A549 (cell line): ENCODE measurements around the gene FBXL13. TPM values are rescaled to one million over a fixed set of nuclear protein-coding genes. Genes with fewer than 3 reads are reported as not detected.
A peak's percentile ranks its signal among the peaks of the same experiment; 100 is the strongest.

ENCODE experiments used
- ATAC-seq, 2 experiments: fragments of 200-7000 bp in 1 of 2; fragments of >200 bp in 1 of 2; cut with Nextera tagmentation in 1 of 2; cut with Tn5 transposase in 1 of 2; 3 replicates each; pipeline versions ENCODE4 v1.8.0 to v1.9.1; 2018 to 2020; ENCODE audit warnings: mild to moderate bottlenecking in 1 of 2, moderate library complexity in 1 of 2
- CTCF ChIA-PET: fragments of 300-600 bp; sonication (Branson Sonifier 250); formaldehyde crosslinking; extraction: SDS; loops from one replicate; lab custom pipeline; 2021; ENCODE audit warnings: antibody characterized with exemption, inconsistent platforms; lab: Yijun Ruan, JAX
- POLR2A ChIA-PET: fragments of 350-600 bp; formaldehyde crosslinking; extraction: SDS; loops from one replicate; lab custom pipeline; 2021; ENCODE audit warnings: antibody characterized with exemption, inconsistent platforms; lab: Yijun Ruan, JAX
- DNase-seq, 2 experiments: peaks; one replicate each; pipeline versions ENCODE4 v3.0.0 to v3.0.0-alpha.2; 2011 to 2016; ENCODE audit warnings: low read depth in 1 of 2, low spot score in 1 of 2
- FAIRE-seq: peaks from 2 replicates; lab custom pipeline; 2011; peaks lifted over from hg19 to GRCh38; lab: Jason Lieb, UNC
- H3K27ac ChIP-seq, 2 experiments: fragments of >200 bp; sonication (Bioruptor Twin); formaldehyde crosslinking; 3 replicates each; pipeline ENCODE4 v1.5.1; 2016 to 2017
- H3K4me1 ChIP-seq: fragments of >200 bp; sonication (Bioruptor Twin); formaldehyde crosslinking; 3 replicates; pipeline ENCODE4 v1.6.1; 2016
- H3K4me2 ChIP-seq: fragments of >200 bp; sonication (Bioruptor Twin); formaldehyde crosslinking; 3 replicates; pipeline ENCODE4 v1.6.1; 2016
- H3K4me3 ChIP-seq: fragments of >200 bp; sonication (Bioruptor Twin); formaldehyde crosslinking; 3 replicates; pipeline ENCODE4 v1.5.1; 2016
- H3K9me3 ChIP-seq: fragments of >200 bp; sonication (Bioruptor Twin); formaldehyde crosslinking; 3 replicates; pipeline ENCODE4 v1.6.1; 2016
- ATOH8 ChIP-seq: fragments of 250-450 bp; sonication (Bioruptor Pico); IDR thresholded peaks from 2 replicates; pipeline ENCODE4 v1.5.0; 2020; ENCODE audit warnings: low read depth, mild to moderate bottlenecking, moderate library complexity
- BHLHE40 ChIP-seq: IDR thresholded peaks from 2 replicates; pipeline ENCODE4 v1.6.1; 2012; ENCODE audit warnings: low read depth, low read length, inconsistent platforms
- CEBPB ChIP-seq, 2 experiments: fragments of >200 bp in 1 of 2; sonication (Bioruptor Twin) in 1 of 2; formaldehyde crosslinking in 1 of 2; IDR thresholded peaks; 2 replicates each; pipeline ENCODE4 v1.6.1; 2012 to 2016
- ELK1 ChIP-seq: fragments of 150-350 bp; IDR thresholded peaks from 2 replicates; pipeline ENCODE4 v1.6.1; 2014; ENCODE audit warnings: low read depth, mild to moderate bottlenecking, low read length
- ESRRA ChIP-seq: fragments of 150-350 bp; IDR thresholded peaks from 2 replicates; pipeline ENCODE4 v1.6.1; 2014; ENCODE audit warnings: mild to moderate bottlenecking, low read length, borderline replicate concordance
- FOSL2 ChIP-seq, 2 experiments: fragments of 450-650 bp in 1 of 2; fragments of >200 bp in 1 of 2; sonication (Bioruptor Twin) in 1 of 2; formaldehyde crosslinking; IDR thresholded peaks; 2 replicates each; pipeline versions ENCODE4 v1.5.0 to v1.6.1; 2016 to 2020; ENCODE audit warnings: mild to moderate bottlenecking in 1 of 2, moderate library complexity in 1 of 2
- FOXS1 ChIP-seq: fragments of 250-450 bp; sonication (Bioruptor Pico); IDR thresholded peaks from 2 replicates; pipeline ENCODE4 v1.5.0; 2020; ENCODE audit warnings: mild to moderate bottlenecking, moderate library complexity
- GATA3 ChIP-seq: IDR thresholded peaks from 2 replicates; pipeline ENCODE4 v1.6.1; 2012; ENCODE audit warnings: borderline replicate concordance
- HDAC2 ChIP-seq: fragments of 200-600 bp; sonication (generic); IDR thresholded peaks from 2 replicates; pipeline ENCODE4 v1.6.1; 2016
- HES2 ChIP-seq: fragments of >200 bp; sonication (Bioruptor Twin); formaldehyde crosslinking; IDR thresholded peaks from 2 replicates; pipeline ENCODE4 v1.6.1; 2016
- HEYL ChIP-seq: fragments of 250-450 bp; sonication (Bioruptor Pico); IDR thresholded peaks from 2 replicates; pipeline ENCODE4 v1.8.0; 2021; ENCODE audit warnings: mild to moderate bottlenecking, moderate library complexity
- HMGXB4 ChIP-seq: fragments of 250-450 bp; sonication (Bioruptor Pico); IDR thresholded peaks from 2 replicates; pipeline ENCODE4 v1.5.0; 2021; ENCODE audit warnings: mild to moderate bottlenecking, moderate library complexity, borderline replicate concordance
- HOXB13 ChIP-seq: fragments of 250-450 bp; sonication (Bioruptor Pico); IDR thresholded peaks from 2 replicates; pipeline ENCODE4 v1.5.0; 2020; ENCODE audit warnings: low read depth, mild to moderate bottlenecking, moderate library complexity
- HOXB5 ChIP-seq: fragments of 250-450 bp; sonication (Bioruptor Pico); IDR thresholded peaks from 2 replicates; pipeline ENCODE4 v1.5.0; 2020; ENCODE audit warnings: mild to moderate bottlenecking, moderate library complexity
- KDM1A ChIP-seq: fragments of 200-600 bp; sonication (generic); IDR thresholded peaks from 2 replicates; pipeline ENCODE4 v1.6.1; 2016; ENCODE audit warnings: low read depth, mild to moderate bottlenecking
- MAZ ChIP-seq: fragments of 150-350 bp; IDR thresholded peaks from 2 replicates; pipeline ENCODE4 v1.6.1; 2014; ENCODE audit warnings: antibody characterized with exemption, low read depth, low read length, borderline replicate concordance
- MYC ChIP-seq: IDR thresholded peaks from 2 replicates; pipeline ENCODE4 v1.6.1; 2012; ENCODE audit warnings: mild to moderate bottlenecking, inconsistent platforms, low read length, improper control_type of control experiment, borderline replicate concordance
- POLR2A ChIP-seq: IDR thresholded peaks from 2 replicates; pipeline ENCODE4 v1.6.1; 2012; ENCODE audit warnings: mild to moderate bottlenecking, low read length
- RAD21 ChIP-seq, 2 experiments: fragments of >200 bp in 1 of 2; sonication (Bioruptor Twin) in 1 of 2; formaldehyde crosslinking in 1 of 2; IDR thresholded peaks in 1 of 2; conservative IDR thresholded peaks in 1 of 2; 2 replicates in 1 of 2; 3 replicates in 1 of 2; pipeline ENCODE4 v1.6.1; 2012 to 2018; ENCODE audit warnings: inconsistent platforms in 1 of 2
- RCOR1 ChIP-seq: fragments of 150-350 bp; IDR thresholded peaks from 2 replicates; pipeline ENCODE4 v1.6.1; 2014; ENCODE audit warnings: antibody characterized with exemption, low read length, low read depth
- REST ChIP-seq: fragments of 200-600 bp; sonication (generic); IDR thresholded peaks from 2 replicates; pipeline ENCODE4 v1.6.1; 2016; ENCODE audit warnings: antibody characterized with exemption, mild to moderate bottlenecking, moderate library complexity
- RFX5 ChIP-seq: fragments of 450-650 bp; IDR thresholded peaks from 2 replicates; pipeline ENCODE4 v1.7.1; 2014; ENCODE audit warnings: antibody characterized with exemption, mild to moderate bottlenecking, moderate library complexity
- ZNF302 ChIP-seq: fragments of 250-450 bp; sonication (Bioruptor Pico); IDR thresholded peaks from 2 replicates; pipeline ENCODE4 v1.9.0; 2021; ENCODE audit warnings: inconsistent platforms, mild to moderate bottlenecking, moderate library complexity
- WGBS: methylation state at CpG from one replicate; pipeline ENCODE4 v1.1.6; 2017; ENCODE audit errors: missing lambda C conversion rate; 5-methylcytosine and 5-hydroxymethylcytosine counted together
- polyA plus RNA-seq, 4 experiments: library from polyadenylated mRNA; depleted of rRNA in 3 of 4; stranded (reverse); fragments of >200 nt; fragmentation: RNase III in 1 of 4; extraction: RNeasy Plus Mini Kit Qiagen cat#74134 plus additional on column Dnase treatment in 1 of 4; gene quantifications; 2 replicates in 3 of 4; 3 replicates in 1 of 4; pipeline ENCODE4 v1.2.3, GENCODE V29; 2011 to 2017

The FBXL13 gene
- polyA plus RNA-seq, 2 of the 4 experiments (the other 2 are of a cell fraction), result 0.45 to 0.70 TPM

GRCh38 chr7:103123529-103123928, 48.9 kb upstream of the FBXL13 start:
- Histone ChIP-seq H3K4me2 (no peak overlapping the region), H3K27ac (peak overlapping the region in 1 of 2 experiments; percentile 42; a peak in 2 of 6 replicates), H3K4me1 (peaks cover 17% of the 10 kb centered on the region), H3K9me3 (no peaks in the 10 kb centered on the region), H3K4me3 (no peak overlapping the region)
- ChIA-PET POLR2A (no interaction called here), CTCF (no interaction called here)
- 62% methylated on average over 3 of the region's 3 CpGs for WGBS
- TF ChIP-seq CEBPB (IDR thresholded peaks at IDR 0.05), result no peak
- TF ChIP-seq ZNF302, result no peak
- no peak for DNase-seq
- no peak for ATAC-seq
- no peak for FAIRE-seq

GRCh38 chr7:103121641-103122040, 47.0 kb upstream of the FBXL13 start:
- Histone ChIP-seq H3K27ac (no peak overlapping the region), H3K4me1 (peaks cover 17% of the 10 kb centered on the region), H3K9me3 (no peaks in the 10 kb centered on the region), H3K4me2 (no peak overlapping the region), H3K4me3 (no peak overlapping the region)
- POLR2A ChIA-PET, result no interaction called here
- CTCF ChIA-PET, result no interaction called here
- no peak for ATAC-seq
- TF ChIP-seq HES2, result no peak
- DNase-seq, result no peak
- FAIRE-seq, result no peak

GRCh38 chr7:103120362-103120761, 45.8 kb upstream of the FBXL13 start:
- ATAC-seq (no peak), FAIRE-seq (no peak), DNase-seq (no peak)
- ChIA-PET POLR2A (no interaction called here), CTCF (interaction anchor here (1.3 kb wide), 1 partner anchor 29 kb away, joined by 4 read pairs; no protein-coding TSS in a partner anchor)
- 100% methylated on average over 1 of the region's 1 CpG for WGBS
- Histone ChIP-seq H3K4me2 (no peak overlapping the region), H3K4me1 (peaks cover 15% of the 10 kb centered on the region), H3K9me3 (no peaks in the 10 kb centered on the region), H3K4me3 (no peak overlapping the region), H3K27ac (no peak overlapping the region)
- no peak for TF ChIP-seq POLR2A
- TF ChIP-seq RAD21 (conservative IDR thresholded peaks at IDR 0.05 in 1 of 2, IDR thresholded peaks at IDR 0.05 in 1 of 2), result no peak
- TF ChIP-seq HOXB13 (CRISPR knock-in tag), result no peak
- no peak for TF ChIP-seq HEYL
- TF ChIP-seq MAZ, result no peak
- no peak for TF ChIP-seq HMGXB4 (CRISPR knock-in tag)
- TF ChIP-seq KDM1A, result no peak
- no peak for TF ChIP-seq FOXS1 (CRISPR knock-in tag)
- no peak for TF ChIP-seq REST
- TF ChIP-seq ELK1, result no peak
- no peak for TF ChIP-seq RCOR1
- TF ChIP-seq RFX5, result no peak
- TF ChIP-seq BHLHE40, result no peak
- no peak for TF ChIP-seq HOXB5
- TF ChIP-seq MYC, result no peak
- TF ChIP-seq ATOH8, result no peak
- no peak for TF ChIP-seq GATA3
- TF ChIP-seq HDAC2, result no peak
- no peak for TF ChIP-seq ESRRA
- no peak for TF ChIP-seq FOSL2 (IDR thresholded peaks at IDR 0.05)
- no peak for TF ChIP-seq FOSL2 (CRISPR knock-in tag; IDR thresholded peaks at IDR 0.05)
